OCI-LY1 (cell line): ENCODE measurements around the gene PTPRG.
"Not testable (repeated sequence)": the region's sequence is repeated elsewhere in the genome, so short reads cannot be mapped to it uniquely, and the experiment has no call there.

Source experiments
- H2AFZ ChIP-seq: fragments of 200-600 bp; sonication (generic), shearing (Covaris generic); 2 replicates; pipeline ENCODE4 v1.6.0; 2014; ENCODE audit warnings: antibody characterized with exemption, mild to moderate bottlenecking, low read length
- H3F3A ChIP-seq: fragments of 200-600 bp; sonication (generic), shearing (Covaris generic); 2 replicates; pipeline ENCODE4 v1.6.0; 2014; ENCODE audit warnings: mild to moderate bottlenecking, antibody characterized with exemption, low read length, moderate library complexity; ENCODE audit not compliant: insufficient read depth
- H3K27ac ChIP-seq: fragments of 200-600 bp; sonication (generic); 2 replicates; pipeline ENCODE4 v1.5.1; 2014; ENCODE audit warnings: low read length, mixed run types, mild to moderate bottlenecking, low read depth; ENCODE audit not compliant: poor library complexity, severe bottlenecking
- H3K27me3 ChIP-seq: fragments of 200-600 bp; sonication (generic); 2 replicates; pipeline ENCODE4 v1.6.0; 2014; ENCODE audit warnings: antibody characterized with exemption, mild to moderate bottlenecking, low read length, moderate library complexity; ENCODE audit not compliant: insufficient read depth
- H3K36me3 ChIP-seq: fragments of 200-600 bp; sonication (generic); 2 replicates; pipeline ENCODE4 v1.6.1; 2014; ENCODE audit warnings: mild to moderate bottlenecking, antibody characterized with exemption, low read length, moderate library complexity, mixed read lengths; ENCODE audit not compliant: insufficient read depth
- H3K4me1 ChIP-seq: fragments of 200-600 bp; sonication (generic); 2 replicates; pipeline ENCODE4 v1.5.1; 2014; ENCODE audit warnings: mild to moderate bottlenecking, low read length, moderate library complexity; ENCODE audit not compliant: insufficient read depth, severe bottlenecking
- H3K4me2 ChIP-seq: fragments of 200-600 bp; sonication (generic), shearing (Covaris generic); 2 replicates; pipeline ENCODE4 v1.6.1; 2014; ENCODE audit warnings: low read length
- H3K4me3 ChIP-seq: fragments of 200-600 bp; sonication (generic); 2 replicates; pipeline ENCODE4 v1.5.1; 2014; ENCODE audit warnings: low read length, low read depth, mild to moderate bottlenecking, mixed read lengths; ENCODE audit not compliant: poor library complexity, severe bottlenecking
- H3K79me2 ChIP-seq: fragments of 200-600 bp; shearing (Covaris generic); 2 replicates; pipeline ENCODE4 v1.6.1; 2016; ENCODE audit warnings: mixed run types, low read length, mixed read lengths; ENCODE audit not compliant: insufficient read depth
- H3K9ac ChIP-seq: fragments of 200-600 bp; sonication (generic), shearing (Covaris generic); 2 replicates; pipeline ENCODE4 v1.6.1; 2014; ENCODE audit warnings: mild to moderate bottlenecking, low read length, mixed read lengths
- H3K9me2 ChIP-seq: fragments of 200-600 bp; sonication (generic), shearing (Covaris generic); 2 replicates; pipeline ENCODE4 v1.6.1; 2014; ENCODE audit warnings: low read depth, mild to moderate bottlenecking, low read length, mixed read lengths
- H3K9me3 ChIP-seq: fragments of 200-600 bp; shearing (Covaris generic); 2 replicates; pipeline ENCODE4 v1.6.1; 2014; ENCODE audit warnings: low read length, mixed read lengths
- H4K20me1 ChIP-seq: fragments of 200-600 bp; sonication (generic), shearing (Covaris generic); 2 replicates; pipeline ENCODE4 v1.6.0; 2016; ENCODE audit warnings: mild to moderate bottlenecking, low read length; ENCODE audit not compliant: insufficient read depth
- EZH2 ChIP-seq: fragments of 200-600 bp; sonication (generic), shearing (Covaris generic); IDR thresholded peaks from 2 replicates; pipeline ENCODE4 v1.8.0; 2017; ENCODE audit warnings: borderline replicate concordance, mixed run types, mild to moderate bottlenecking, antibody characterized with exemption, low read length, moderate library complexity, mixed read lengths
- TF ChIP-seq, protein P1 (sequence below): fragments of 200-600 bp; sonication (generic), shearing (Covaris generic); IDR thresholded peaks from 2 replicates; pipeline ENCODE4 v1.5.1; 2017; ENCODE audit warnings: mild to moderate bottlenecking, antibody characterized with exemption, low read length, moderate library complexity, mixed read lengths

The PTPRG gene

DNA sequence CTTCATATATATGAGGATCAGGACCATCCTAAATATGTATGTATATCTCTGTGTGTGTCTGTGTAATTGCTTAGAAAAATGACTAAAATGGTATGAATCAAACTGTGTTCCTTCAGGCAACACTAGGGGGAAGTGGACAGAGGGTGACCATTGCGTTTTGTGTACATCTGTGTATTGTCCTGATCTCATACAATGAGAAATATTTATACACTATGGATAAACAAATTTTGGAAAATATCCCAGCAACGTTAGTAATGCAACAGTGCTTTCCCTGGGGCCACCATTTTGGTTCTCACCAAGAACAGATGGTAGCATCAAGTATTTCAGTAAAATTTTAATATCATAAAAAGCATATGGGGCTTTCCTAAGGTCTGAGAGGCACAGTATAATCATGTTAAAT, 130.1 kb downstream of the PTPRG start:
- TF ChIP-seq, protein P1, sequence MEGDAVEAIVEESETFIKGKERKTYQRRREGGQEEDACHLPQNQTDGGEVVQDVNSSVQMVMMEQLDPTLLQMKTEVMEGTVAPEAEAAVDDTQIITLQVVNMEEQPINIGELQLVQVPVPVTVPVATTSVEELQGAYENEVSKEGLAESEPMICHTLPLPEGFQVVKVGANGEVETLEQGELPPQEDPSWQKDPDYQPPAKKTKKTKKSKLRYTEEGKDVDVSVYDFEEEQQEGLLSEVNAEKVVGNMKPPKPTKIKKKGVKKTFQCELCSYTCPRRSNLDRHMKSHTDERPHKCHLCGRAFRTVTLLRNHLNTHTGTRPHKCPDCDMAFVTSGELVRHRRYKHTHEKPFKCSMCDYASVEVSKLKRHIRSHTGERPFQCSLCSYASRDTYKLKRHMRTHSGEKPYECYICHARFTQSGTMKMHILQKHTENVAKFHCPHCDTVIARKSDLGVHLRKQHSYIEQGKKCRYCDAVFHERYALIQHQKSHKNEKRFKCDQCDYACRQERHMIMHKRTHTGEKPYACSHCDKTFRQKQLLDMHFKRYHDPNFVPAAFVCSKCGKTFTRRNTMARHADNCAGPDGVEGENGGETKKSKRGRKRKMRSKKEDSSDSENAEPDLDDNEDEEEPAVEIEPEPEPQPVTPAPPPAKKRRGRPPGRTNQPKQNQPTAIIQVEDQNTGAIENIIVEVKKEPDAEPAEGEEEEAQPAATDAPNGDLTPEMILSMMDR = no peak
- no peak for TF ChIP-seq EZH2

DNA sequence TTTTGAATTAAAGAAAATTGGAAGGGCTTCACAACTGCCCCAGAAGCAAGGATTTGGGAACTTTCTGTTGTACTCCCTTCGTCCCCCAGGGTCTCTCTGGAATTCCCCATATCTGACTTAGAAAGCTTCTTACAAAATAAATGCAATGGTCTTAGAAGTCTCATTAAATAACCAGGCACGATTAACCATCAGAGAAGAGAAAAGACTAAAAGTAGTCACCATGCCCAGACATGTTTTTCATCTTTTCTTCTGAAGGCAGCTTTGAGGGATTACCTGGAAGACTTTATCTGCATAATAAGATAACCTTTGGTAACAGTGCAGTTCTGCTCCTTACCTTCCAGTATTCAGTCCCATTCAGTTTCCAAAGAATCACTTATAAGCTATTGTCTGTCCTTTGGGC, 135.9 kb downstream of the PTPRG start:
- no peak overlapping the region for H3K27ac ChIP-seq
- no peaks in the 10 kb centered on the region for H3K27me3 ChIP-seq
- no peaks in the 10 kb centered on the region for H3K79me2 ChIP-seq

More for the DNA sequence above, 130.1 kb downstream of the PTPRG start:
- no peaks in the 10 kb centered on the region for H3K9me3 ChIP-seq
- no peaks in the 10 kb centered on the region for H3K79me2 ChIP-seq
- H3K36me3 ChIP-seq = no peaks in the 10 kb centered on the region
- no peak overlapping the region for H3K4me2 ChIP-seq
- H3F3A ChIP-seq = no peaks in the 10 kb centered on the region
- no peak overlapping the region for H3K27ac ChIP-seq
- no peaks in the 10 kb centered on the region for H3K27me3 ChIP-seq
- no peaks in the 10 kb centered on the region for H4K20me1 ChIP-seq
- no peak overlapping the region for H2AFZ ChIP-seq
- no peak overlapping the region for H3K9ac ChIP-seq
- no peak overlapping the region for H3K4me3 ChIP-seq
- H3K9me2 ChIP-seq = no peaks in the 10 kb centered on the region
- H3K4me1 ChIP-seq = no peaks in the 10 kb centered on the region

DNA sequence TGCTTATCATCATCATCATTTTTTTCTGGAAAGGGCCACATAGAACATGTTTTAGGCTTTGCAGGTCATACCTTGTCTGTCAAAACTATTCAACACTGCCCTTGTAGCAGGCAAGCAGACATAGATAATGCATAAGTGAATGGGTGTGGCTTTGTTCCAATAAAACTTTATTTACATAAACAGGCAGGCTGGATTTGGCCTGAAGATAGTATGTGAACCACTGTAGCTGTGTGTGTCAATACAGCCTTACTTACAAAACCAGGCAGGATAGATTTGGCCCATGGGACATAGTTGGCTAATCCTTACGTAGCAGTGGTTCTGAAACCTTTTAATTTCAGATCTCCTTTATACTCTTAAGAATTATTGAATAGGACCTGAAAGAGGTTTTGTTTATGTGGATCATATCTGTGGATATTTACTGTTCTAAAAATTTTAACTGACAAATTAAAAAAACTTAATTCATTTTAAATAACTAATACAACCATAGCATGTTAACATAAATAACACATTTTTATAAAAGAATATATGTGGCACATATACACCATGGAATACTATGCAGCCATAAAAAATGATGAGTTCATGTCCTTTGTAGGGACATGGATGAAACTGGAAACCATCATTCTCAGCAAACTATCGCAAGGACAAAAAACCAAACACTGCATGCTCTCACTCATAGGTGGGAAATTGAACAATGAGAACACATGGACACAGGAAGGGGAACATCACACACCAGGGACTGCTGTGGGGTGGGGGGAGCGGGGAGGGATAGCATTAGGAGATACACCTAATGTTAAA, 137.1 kb downstream of the PTPRG start:
- H3K9me2 ChIP-seq, H3K9ac ChIP-seq, H2AFZ ChIP-seq, H3K9me3 ChIP-seq, H3K79me2 ChIP-seq, H3K36me3 ChIP-seq, H3K27ac ChIP-seq, H3F3A ChIP-seq, H3K4me1 ChIP-seq, H3K27me3 ChIP-seq, H3K4me2 ChIP-seq, H4K20me1 ChIP-seq, H3K4me3 ChIP-seq: not testable (repeated sequence)

More for the DNA sequence above, 135.9 kb downstream of the PTPRG start:
- H3K4me1 ChIP-seq = no peaks in the 10 kb centered on the region
- no peak overlapping the region for H3K9ac ChIP-seq
- no peaks in the 10 kb centered on the region for H3K36me3 ChIP-seq
- H3F3A ChIP-seq = no peaks in the 10 kb centered on the region
- no peak overlapping the region for H2AFZ ChIP-seq
- TF ChIP-seq, protein P1 = no peak
- TF ChIP-seq EZH2 = no peak
- no peaks in the 10 kb centered on the region for H3K9me3 ChIP-seq
- no peaks in the 10 kb centered on the region for H3K9me2 ChIP-seq
- no peaks in the 10 kb centered on the region for H4K20me1 ChIP-seq
- no peak overlapping the region for H3K4me2 ChIP-seq
- no peak overlapping the region for H3K4me3 ChIP-seq

DNA sequence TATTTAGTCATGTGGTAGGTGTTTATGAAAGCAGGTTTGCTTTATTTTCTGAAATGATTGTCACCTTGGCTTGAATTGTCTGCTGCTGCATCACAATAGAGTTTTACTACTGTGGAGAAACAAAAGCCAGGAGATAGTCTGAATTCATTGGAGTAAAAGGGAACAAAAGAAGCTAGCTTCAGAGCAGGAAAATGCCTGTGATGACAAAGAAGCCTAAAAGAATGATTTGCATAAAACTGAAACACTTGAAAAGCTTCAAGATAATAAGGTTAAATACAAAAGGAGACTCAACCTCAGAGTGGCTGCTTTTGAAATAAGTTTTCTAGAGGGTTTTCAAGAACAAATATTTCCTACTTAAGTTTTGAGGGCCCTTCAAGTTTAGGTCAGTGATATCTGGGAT, 138.3 kb downstream of the PTPRG start:
- H3K4me3 ChIP-seq = no peak overlapping the region
- H3K4me2 ChIP-seq = no peak overlapping the region
- H3K9me3 ChIP-seq = no peaks in the 10 kb centered on the region
- TF ChIP-seq, protein P1 = no peak
- no peak for TF ChIP-seq EZH2
- H3K9me2 ChIP-seq = no peaks in the 10 kb centered on the region
- H3F3A ChIP-seq = no peaks in the 10 kb centered on the region
- no peaks in the 10 kb centered on the region for H4K20me1 ChIP-seq
- H3K4me1 ChIP-seq = no peaks in the 10 kb centered on the region
- no peak overlapping the region for H3K9ac ChIP-seq
- H3K27me3 ChIP-seq = no peaks in the 10 kb centered on the region
- no peak overlapping the region for H2AFZ ChIP-seq
- no peak overlapping the region for H3K27ac ChIP-seq
- H3K36me3 ChIP-seq = no peaks in the 10 kb centered on the region
- no peaks in the 10 kb centered on the region for H3K79me2 ChIP-seq
